ENCODE results near the gene SMIM9.

DNA sequence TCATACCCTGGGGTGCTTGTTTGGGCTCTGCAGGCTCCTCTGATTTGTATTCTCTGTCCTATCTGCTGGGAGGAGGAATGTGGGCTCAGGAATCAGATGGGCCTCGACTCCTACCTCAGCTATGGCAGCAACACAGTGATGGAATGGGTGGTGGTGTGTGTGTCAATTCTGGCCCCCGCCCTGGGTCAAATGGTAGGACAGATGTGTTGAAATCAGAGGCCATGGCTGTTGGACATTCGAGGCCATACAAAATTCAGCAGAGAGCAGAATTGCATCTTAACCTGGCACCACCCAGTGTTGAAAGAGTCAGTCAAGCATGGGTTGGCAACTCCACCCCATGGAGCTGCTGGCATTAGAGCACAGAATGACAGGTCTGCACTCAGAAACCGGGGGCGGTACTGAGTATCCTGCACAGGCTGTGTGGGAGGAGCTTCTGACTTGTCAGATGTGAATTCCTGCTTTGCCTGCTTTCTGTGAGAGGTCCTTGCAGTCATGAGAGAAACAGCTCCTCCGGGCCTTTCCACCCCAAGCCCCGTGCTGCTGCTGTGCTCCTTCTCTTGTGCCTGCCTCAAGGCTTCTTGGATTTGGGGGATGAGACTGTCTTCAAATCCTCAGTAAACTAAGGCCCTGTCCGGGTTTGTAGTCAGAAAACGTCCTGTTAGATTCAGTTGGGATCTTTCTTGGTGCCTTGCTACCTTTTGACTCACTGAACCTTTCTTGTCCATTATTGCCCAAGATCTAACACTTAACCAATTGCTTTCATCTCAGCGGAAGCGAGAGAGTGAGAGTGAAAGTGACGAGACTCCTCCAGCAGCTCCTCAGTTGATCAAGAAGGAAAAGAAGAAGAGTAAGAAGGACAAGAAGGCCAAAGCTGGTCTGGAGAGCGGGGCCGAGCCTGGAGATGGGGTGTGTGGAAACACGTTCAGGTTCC is 58.8 kb downstream of the SMIM9 start:
- TF ChIP-seq CTCF (IDR thresholded peaks at IDR 0.05) (no peak), FOXK1 (CRISPR knock-in tag; IDR thresholded peaks at IDR 0.05) (no peak), JUN (CRISPR knock-in tag; IDR thresholded peaks at IDR 0.05) (no peak), TCF7 (CRISPR knock-in tag; IDR thresholded peaks at IDR 0.05; ENCODE audit: low read depth) (no peak), NR3C1 (CRISPR knock-in tag; conservative IDR thresholded peaks at IDR 0.05; ENCODE audit: low read depth) (no peak), MXD4 (CRISPR knock-in tag; IDR thresholded peaks at IDR 0.05; ENCODE audit: borderline replicate concordance) (no peak), SP1 (CRISPR knock-in tag; conservative IDR thresholded peaks at IDR 0.05) (no peak), NR2C2 (CRISPR knock-in tag; IDR thresholded peaks at IDR 0.05) (no peak)
